Suprapubic skin (tissue), 4 donors: ENCODE data around the gene GNB1. TPM values are rescaled to one million over a fixed set of nuclear protein-coding genes. Genes with fewer than 3 reads are reported as not detected.

ENCODE experiments used
- DNase-seq, 2 donors: peaks; one replicate each; pipeline ENCODE4 v3.0.0-alpha.2; 2019; ENCODE audit warnings: low spot score in 2 of 2
- H3K27ac ChIP-seq: fragments of 200-600 bp; sonication (generic); one replicate; pipeline ENCODE4 v1.5.1; 2019
- H3K27me3 ChIP-seq: fragments of 200-600 bp; sonication (generic); one replicate; pipeline ENCODE4 v1.5.1; 2019
- H3K36me3 ChIP-seq: fragments of 200-600 bp; sonication (generic); one replicate; pipeline ENCODE4 v1.5.1; 2019
- H3K4me1 ChIP-seq: fragments of 200-600 bp; sonication (generic); one replicate; pipeline ENCODE4 v1.5.1; 2019
- H3K4me3 ChIP-seq: fragments of 200-600 bp; sonication (generic); one replicate; pipeline ENCODE4 v1.5.1; 2019; ENCODE audit warnings: mild to moderate bottlenecking
- H3K9me3 ChIP-seq: fragments of 200-600 bp; sonication (generic); one replicate; pipeline ENCODE4 v1.5.1; 2019
- EP300 ChIP-seq: sonication (generic); formaldehyde crosslinking; IDR thresholded peaks from one replicate; pipeline ENCODE4 v1.6.1; 2017; ENCODE audit warnings: antibody characterized with exemption
- POLR2A ChIP-seq, 2 donors: fragments of 450-650 bp; IDR thresholded peaks; one replicate each; pipeline ENCODE4 v1.6.1; 2017; ENCODE audit warnings: antibody characterized with exemption in 2 of 2, mild to moderate bottlenecking in 2 of 2, moderate library complexity in 2 of 2
- POLR2AphosphoS5 ChIP-seq, 3 donors: sonication (generic); formaldehyde crosslinking; IDR thresholded peaks; one replicate each; pipeline ENCODE4 v1.6.1; 2017; ENCODE audit warnings: antibody characterized with exemption in 3 of 3
- WGBS: methylation state at CpG from one replicate; pipeline ENCODE4 v1.1.5; 2018; 5-methylcytosine and 5-hydroxymethylcytosine counted together
- total RNA-seq, 4 donors: library from RNA; depleted of rRNA; stranded (reverse); fragments of >200 nt; gene quantifications; one replicate each; pipeline ENCODE4 v1.1.0, GENCODE V29; 2016
- TF ChIP-seq, protein P1 (sequence below), 2 donors: fragments of 200-600 bp in 1 of 2; fragments of 450-650 bp in 1 of 2; sonication (generic) in 1 of 2; IDR thresholded peaks; one replicate each; pipeline ENCODE4 v1.5.1; 2016 to 2019; ENCODE audit warnings: antibody characterized with exemption in 2 of 2, mild to moderate bottlenecking in 1 of 2, moderate library complexity in 1 of 2

GNB1 gene
- total RNA-seq, 4 donors from 2014 or later, result 121 to 159 (median 153) TPM

DNA sequence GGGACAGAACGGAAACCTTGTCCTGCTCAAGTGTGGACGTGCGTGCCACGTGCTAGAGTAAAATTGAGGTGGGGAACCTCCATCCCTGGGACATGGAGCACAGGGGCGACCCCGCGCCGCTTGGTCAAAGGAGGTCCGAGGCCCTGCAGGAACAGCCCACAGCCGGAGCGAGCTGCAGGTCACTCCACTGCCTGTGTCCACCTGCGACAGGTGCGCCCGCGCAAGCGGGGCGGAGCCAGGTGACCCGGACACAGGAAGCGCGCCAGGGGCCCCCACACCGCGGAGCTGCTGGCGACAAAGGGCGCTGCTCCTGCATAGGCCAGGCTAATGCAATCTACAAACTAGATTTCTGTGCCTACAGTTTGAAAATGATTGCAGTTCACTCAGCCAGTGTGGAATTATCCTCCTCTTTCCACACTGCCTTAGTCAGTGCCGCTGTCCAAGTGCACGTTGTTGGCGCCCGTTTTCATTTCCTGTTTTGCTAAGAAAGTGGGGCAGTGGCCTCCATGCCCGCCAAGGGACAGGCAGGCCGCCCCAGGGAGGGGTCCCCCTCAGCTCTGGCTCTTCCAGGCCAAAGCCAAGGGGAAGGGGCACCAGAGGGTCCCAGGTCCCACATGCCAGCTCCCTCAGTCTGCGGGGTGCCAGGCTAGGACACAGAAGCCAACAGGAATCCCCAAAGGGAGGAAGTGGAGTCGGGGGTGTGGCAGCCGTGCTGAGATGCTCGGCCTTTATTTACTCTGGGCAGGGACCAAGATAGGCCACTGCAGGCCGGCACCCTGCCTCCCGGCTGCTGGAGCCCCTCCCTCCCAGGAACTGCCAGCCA is 108.3 kb downstream of the GNB1 start:
- no peaks in the 10 kb centered on the region for H3K27me3 ChIP-seq
- TF ChIP-seq EP300 (no peak), POLR2AphosphoS5 (IDR thresholded peaks at IDR 0.05) (peak in 1 of 3 donors; percentile 31), POLR2A (IDR thresholded peaks at IDR 0.05) (no peak)
- TF ChIP-seq, protein P1, sequence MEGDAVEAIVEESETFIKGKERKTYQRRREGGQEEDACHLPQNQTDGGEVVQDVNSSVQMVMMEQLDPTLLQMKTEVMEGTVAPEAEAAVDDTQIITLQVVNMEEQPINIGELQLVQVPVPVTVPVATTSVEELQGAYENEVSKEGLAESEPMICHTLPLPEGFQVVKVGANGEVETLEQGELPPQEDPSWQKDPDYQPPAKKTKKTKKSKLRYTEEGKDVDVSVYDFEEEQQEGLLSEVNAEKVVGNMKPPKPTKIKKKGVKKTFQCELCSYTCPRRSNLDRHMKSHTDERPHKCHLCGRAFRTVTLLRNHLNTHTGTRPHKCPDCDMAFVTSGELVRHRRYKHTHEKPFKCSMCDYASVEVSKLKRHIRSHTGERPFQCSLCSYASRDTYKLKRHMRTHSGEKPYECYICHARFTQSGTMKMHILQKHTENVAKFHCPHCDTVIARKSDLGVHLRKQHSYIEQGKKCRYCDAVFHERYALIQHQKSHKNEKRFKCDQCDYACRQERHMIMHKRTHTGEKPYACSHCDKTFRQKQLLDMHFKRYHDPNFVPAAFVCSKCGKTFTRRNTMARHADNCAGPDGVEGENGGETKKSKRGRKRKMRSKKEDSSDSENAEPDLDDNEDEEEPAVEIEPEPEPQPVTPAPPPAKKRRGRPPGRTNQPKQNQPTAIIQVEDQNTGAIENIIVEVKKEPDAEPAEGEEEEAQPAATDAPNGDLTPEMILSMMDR (IDR thresholded peaks at IDR 0.05), result no peak
- H3K4me3 ChIP-seq, result peak overlapping the region; percentile 37
- peak in 1 of 2 donors; percentile 80 for DNase-seq
- H3K27ac ChIP-seq, result peak overlapping the region; percentile 78
- WGBS, result 1% methylated on average over 28 of the region's 36 CpGs
- no peaks in the 10 kb centered on the region for H3K9me3 ChIP-seq
- H3K36me3 ChIP-seq, result peaks cover 31% of the 10 kb centered on the region
- peaks cover 58% of the 10 kb centered on the region for H3K4me1 ChIP-seq

DNA sequence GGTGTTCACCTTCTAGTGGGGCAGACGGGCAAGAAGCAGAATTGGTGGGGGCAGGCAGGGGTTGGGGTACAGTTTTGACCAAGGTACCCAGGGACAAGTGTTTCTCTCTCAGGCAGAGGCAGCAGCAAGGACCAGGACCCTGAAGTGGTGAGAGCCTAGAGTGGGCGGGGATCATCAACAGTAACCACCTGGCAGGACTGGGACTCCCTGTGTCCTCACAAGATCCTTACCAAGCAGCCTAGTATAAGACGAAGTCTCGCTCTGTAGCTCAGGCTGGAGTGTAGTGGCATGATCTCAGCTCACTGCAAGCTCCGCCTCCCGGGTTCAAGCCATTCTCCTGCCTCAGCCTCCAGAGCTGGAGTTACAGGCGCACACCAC is 109.4 kb downstream of the GNB1 start:
- Histone ChIP-seq H3K27ac (peak overlapping the region; percentile 78), H3K4me1 (peaks cover 69% of the 10 kb centered on the region), H3K9me3 (no peaks in the 10 kb centered on the region), H3K27me3 (no peaks in the 10 kb centered on the region), H3K36me3 (peaks cover 20% of the 10 kb centered on the region), H3K4me3 (peak overlapping the region; percentile 37)
- TF ChIP-seq POLR2AphosphoS5 (IDR thresholded peaks at IDR 0.05) (no peak), EP300 (no peak), POLR2A (IDR thresholded peaks at IDR 0.05) (no peak)
- TF ChIP-seq, protein P1 (IDR thresholded peaks at IDR 0.05), result no peak
- no peak for DNase-seq
- WGBS, result 78% methylated on average over 7 of the region's 7 CpGs

DNA sequence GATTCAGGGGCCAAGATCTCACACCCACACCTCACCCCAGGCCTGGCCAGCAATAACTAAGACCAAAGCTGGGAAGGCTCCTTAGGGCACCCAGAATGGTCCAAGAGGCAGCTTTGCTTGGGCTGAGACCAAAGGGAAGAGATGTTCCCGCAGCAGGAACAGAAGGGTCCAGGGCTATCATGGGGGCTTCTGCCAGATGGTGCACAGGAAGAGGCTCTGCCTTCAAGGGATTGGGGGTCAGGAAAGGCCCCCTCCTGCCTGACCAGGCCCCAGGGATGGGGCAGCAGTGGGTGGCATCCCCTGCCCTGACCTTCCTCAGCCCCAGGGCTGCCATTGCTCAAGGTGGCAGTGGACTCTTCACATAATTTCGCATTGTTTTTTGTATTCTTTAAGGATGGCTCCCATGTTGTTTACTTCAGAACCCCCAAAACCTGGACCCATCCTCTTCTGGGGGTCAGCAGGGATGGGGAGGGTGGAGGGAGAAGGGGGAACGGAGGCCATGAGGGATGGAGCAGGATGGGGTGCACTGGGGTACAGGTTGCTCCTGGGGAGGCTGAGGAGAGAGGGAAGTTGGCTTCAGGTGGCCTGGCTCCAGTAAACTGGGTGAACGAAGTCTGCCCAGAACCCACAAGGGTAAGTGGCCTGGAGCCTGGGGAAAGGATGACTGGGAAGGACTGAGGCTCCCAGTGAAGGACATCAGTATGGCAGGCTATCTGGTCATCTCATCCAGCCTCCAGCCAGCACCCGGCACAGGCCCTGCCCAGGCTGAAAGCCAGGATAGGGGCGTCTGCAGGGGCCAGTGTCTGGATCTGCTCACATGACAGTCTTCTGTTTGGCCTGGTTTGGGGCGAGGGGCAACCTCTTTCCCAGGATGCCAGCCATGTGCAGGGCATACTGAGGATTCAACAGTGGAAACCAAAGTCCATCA is 110.0 kb downstream of the GNB1 start:
- Histone ChIP-seq H3K4me3 (no peak overlapping the region), H3K36me3 (peaks cover 14% of the 10 kb centered on the region), H3K9me3 (no peaks in the 10 kb centered on the region), H3K27ac (peak overlapping the region; percentile 96), H3K27me3 (no peaks in the 10 kb centered on the region), H3K4me1 (peaks cover 75% of the 10 kb centered on the region)
- DNase-seq, result no peak
- WGBS, result 74% methylated on average over 7 of the region's 7 CpGs
- TF ChIP-seq EP300, result no peak
- no peak for TF ChIP-seq POLR2A (IDR thresholded peaks at IDR 0.05)
- TF ChIP-seq, protein P1 (IDR thresholded peaks at IDR 0.05), result no peak
- no peak for TF ChIP-seq POLR2AphosphoS5 (IDR thresholded peaks at IDR 0.05)

DNA sequence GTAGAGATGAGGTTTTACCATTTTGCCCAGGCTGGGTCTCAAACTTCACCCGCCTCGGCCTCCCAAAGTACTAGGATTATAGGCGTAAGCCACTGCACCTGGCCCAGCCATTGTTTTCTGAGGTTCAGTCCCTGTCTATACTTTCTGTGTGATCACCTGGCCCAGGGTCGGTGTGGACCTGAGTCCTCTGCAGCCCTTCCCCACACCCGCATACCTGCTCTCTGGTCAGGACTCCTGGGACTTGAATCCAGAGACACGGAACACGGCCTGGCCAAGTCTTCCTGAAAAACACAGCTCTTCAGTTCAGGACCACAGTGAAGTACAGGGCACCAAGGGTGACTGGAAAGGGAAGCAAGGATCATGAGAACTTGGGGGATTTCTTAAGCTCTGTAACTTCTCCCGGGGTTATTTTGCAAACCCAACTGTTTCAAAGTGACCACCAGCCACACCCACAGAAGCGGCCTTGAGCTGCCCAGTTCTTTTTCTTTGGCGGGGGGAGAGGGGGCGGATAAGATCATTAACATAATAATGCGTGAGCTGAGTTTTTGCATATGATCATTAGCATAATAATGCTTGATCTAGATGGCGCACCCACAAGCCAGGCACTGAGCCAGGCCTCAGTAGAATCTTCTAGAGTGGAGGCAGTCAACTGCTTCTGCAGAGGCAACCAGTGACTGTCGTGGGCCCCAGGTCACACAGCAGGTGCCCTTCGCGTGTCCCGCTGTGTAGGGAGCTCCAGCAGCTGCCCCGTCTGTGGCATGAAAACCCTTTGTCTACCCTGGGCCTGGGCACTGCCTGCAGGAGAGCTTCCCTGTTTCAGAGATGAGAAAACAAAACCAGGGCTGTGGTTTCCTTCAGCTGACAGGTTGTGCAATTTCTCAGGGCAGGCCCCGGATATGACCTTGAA is 110.9 kb downstream of the GNB1 start:
- Histone ChIP-seq H3K4me1 (peaks cover 83% of the 10 kb centered on the region), H3K4me3 (no peak overlapping the region), H3K9me3 (no peaks in the 10 kb centered on the region), H3K27ac (peak overlapping the region; percentile 96), H3K36me3 (peaks cover 4% of the 10 kb centered on the region), H3K27me3 (no peaks in the 10 kb centered on the region)
- peak in 1 of 2 donors; percentile 74 for DNase-seq
- 56% methylated on average over 14 of the region's 19 CpGs for WGBS
- TF ChIP-seq EP300, result no peak
- TF ChIP-seq, protein P1 (IDR thresholded peaks at IDR 0.05), result no peak
- TF ChIP-seq POLR2A (IDR thresholded peaks at IDR 0.05), result no peak
- TF ChIP-seq POLR2AphosphoS5 (IDR thresholded peaks at IDR 0.05), result peak in 1 of 3 donors; percentile 40
